ENCODE measurements around the gene TBCB.

TBCB gene

DNA sequence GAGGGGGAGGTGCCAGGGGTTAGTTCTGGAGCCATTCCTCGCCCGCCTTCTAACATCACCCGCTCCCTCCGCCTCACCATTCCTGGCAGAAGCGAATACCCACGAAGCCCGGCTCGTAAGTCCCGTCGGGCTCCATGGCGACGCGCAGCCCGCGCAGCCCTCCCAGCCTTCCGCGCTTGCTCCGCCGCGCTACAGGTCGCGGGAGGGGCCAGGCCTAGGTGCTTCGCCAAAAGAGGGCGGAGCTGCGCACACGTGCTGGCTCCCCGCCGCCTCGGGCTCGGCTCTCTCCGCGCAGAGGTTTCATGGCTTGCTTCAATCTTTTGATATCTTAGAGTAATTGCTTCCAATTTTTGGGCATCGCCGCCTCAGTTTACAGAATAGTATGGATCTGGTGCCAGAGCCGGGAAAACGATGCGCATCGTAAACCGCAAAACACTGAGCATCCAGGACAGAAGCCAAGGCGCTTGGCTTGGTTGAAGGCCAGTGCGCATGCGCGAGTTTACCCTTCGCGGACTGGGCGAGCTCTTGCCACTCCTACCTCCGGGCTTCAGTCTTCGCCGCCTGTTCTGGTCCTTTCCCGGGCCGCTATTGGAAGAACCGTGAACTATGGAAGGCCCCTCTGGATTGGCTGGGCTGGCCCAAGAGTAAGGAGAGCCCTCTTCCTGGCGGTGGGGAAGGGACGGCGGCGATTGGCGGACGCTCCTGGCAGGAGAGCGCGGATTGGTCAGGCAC lies 381 bp upstream of the TBCB start, which contains the start of gene POLR2I (continued):
- TF ChIP-seq, protein P1, sequence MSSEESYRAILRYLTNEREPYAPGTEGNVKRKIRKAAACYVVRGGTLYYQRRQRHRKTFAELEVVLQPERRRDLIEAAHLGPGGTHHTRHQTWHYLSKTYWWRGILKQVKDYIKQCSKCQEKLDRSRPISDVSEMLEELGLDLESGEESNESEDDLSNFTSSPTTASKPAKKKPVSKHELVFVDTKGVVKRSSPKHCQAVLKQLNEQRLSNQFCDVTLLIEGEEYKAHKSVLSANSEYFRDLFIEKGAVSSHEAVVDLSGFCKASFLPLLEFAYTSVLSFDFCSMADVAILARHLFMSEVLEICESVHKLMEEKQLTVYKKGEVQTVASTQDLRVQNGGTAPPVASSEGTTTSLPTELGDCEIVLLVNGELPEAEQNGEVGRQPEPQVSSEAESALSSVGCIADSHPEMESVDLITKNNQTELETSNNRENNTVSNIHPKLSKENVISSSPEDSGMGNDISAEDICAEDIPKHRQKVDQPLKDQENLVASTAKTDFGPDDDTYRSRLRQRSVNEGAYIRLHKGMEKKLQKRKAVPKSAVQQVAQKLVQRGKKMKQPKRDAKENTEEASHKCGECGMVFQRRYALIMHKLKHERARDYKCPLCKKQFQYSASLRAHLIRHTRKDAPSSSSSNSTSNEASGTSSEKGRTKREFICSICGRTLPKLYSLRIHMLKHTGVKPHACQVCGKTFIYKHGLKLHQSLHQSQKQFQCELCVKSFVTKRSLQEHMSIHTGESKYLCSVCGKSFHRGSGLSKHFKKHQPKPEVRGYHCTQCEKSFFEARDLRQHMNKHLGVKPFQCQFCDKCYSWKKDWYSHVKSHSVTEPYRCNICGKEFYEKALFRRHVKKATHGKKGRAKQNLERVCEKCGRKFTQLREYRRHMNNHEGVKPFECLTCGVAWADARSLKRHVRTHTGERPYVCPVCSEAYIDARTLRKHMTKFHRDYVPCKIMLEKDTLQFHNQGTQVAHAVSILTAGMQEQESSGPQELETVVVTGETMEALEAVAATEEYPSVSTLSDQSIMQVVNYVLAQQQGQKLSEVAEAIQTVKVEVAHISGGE (tag by site-specific recombination; conservative IDR thresholded peaks at IDR 0.05; ENCODE audit: low read depth): no peak; the same call in 1 of the 2 replicates
- TF ChIP-seq ZNF585B (tag by site-specific recombination; IDR thresholded peaks at IDR 0.05): no peak
- TF ChIP-seq, protein P2, sequence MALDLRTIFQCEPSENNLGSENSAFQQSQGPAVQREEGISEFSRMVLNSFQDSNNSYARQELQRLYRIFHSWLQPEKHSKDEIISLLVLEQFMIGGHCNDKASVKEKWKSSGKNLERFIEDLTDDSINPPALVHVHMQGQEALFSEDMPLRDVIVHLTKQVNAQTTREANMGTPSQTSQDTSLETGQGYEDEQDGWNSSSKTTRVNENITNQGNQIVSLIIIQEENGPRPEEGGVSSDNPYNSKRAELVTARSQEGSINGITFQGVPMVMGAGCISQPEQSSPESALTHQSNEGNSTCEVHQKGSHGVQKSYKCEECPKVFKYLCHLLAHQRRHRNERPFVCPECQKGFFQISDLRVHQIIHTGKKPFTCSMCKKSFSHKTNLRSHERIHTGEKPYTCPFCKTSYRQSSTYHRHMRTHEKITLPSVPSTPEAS (tag by site-specific recombination; IDR thresholded peaks at IDR 0.05): peak; percentile 57
- TF ChIP-seq, protein P3, sequence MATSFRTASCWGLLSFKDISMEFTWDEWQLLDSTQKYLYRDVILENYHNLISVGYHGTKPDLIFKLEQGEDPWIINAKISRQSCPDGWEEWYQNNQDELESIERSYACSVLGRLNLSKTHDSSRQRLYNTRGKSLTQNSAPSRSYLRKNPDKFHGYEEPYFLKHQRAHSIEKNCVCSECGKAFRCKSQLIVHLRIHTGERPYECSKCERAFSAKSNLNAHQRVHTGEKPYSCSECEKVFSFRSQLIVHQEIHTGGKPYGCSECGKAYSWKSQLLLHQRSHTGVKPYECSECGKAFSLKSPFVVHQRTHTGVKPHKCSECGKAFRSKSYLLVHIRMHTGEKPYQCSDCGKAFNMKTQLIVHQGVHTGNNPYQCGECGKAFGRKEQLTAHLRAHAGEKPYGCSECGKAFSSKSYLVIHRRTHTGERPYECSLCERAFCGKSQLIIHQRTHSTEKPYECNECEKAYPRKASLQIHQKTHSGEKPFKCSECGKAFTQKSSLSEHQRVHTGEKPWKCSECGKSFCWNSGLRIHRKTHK (tag by site-specific recombination; IDR thresholded peaks at IDR 0.05): no peak
- no peak for TF ChIP-seq ZBTB20 (tag by site-specific recombination; IDR thresholded peaks at IDR 0.05)
- no peak for TF ChIP-seq PRDM1 (tag by site-specific recombination; IDR thresholded peaks at IDR 0.05)
- TF ChIP-seq, protein P4, sequence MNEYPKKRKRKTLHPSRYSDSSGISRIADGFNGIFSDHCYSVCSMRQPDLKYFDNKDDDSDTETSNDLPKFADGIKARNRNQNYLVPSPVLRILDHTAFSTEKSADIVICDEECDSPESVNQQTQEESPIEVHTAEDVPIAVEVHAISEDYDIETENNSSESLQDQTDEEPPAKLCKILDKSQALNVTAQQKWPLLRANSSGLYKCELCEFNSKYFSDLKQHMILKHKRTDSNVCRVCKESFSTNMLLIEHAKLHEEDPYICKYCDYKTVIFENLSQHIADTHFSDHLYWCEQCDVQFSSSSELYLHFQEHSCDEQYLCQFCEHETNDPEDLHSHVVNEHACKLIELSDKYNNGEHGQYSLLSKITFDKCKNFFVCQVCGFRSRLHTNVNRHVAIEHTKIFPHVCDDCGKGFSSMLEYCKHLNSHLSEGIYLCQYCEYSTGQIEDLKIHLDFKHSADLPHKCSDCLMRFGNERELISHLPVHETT (tag by site-specific recombination; IDR thresholded peaks at IDR 0.05): peak; percentile 90
- TF ChIP-seq, protein P5, sequence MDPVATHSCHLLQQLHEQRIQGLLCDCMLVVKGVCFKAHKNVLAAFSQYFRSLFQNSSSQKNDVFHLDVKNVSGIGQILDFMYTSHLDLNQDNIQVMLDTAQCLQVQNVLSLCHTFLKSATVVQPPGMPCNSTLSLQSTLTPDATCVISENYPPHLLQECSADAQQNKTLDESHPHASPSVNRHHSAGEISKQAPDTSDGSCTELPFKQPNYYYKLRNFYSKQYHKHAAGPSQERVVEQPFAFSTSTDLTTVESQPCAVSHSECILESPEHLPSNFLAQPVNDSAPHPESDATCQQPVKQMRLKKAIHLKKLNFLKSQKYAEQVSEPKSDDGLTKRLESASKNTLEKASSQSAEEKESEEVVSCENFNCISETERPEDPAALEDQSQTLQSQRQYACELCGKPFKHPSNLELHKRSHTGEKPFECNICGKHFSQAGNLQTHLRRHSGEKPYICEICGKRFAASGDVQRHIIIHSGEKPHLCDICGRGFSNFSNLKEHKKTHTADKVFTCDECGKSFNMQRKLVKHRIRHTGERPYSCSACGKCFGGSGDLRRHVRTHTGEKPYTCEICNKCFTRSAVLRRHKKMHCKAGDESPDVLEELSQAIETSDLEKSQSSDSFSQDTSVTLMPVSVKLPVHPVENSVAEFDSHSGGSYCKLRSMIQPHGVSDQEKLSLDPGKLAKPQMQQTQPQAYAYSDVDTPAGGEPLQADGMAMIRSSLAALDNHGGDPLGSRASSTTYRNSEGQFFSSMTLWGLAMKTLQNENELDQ (tag by site-specific recombination; IDR thresholded peaks at IDR 0.05; ENCODE audit: low read depth): no peak
- no peak for TF ChIP-seq RBAK (tag by site-specific recombination; IDR thresholded peaks at IDR 0.05)
- TF ChIP-seq SETDB1 (IDR thresholded peaks at IDR 0.05; ENCODE audit: insufficient read length, low read length): peak; percentile 49
- peak; percentile 99; the same call in 1 of the 2 replicates for TF ChIP-seq ZNF660 (tag by site-specific recombination; IDR thresholded peaks at IDR 0.05)
- no peak for TF ChIP-seq HOXC10 (CRISPR knock-in tag; IDR thresholded peaks at IDR 0.05)
- peak; percentile 4; the same call in 1 of the 2 replicates for TF ChIP-seq ZSCAN16 (tag by site-specific recombination; IDR thresholded peaks at IDR 0.05)
- TF ChIP-seq, protein P6, sequence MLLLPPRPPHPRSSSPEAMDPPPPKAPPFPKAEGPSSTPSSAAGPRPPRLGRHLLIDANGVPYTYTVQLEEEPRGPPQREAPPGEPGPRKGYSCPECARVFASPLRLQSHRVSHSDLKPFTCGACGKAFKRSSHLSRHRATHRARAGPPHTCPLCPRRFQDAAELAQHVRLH (tag by site-specific recombination; IDR thresholded peaks at IDR 0.05): peak; percentile 72; the same call in 1 of the 2 replicates
- peak; percentile 92 for TF ChIP-seq KLF7 (tag by site-specific recombination; IDR thresholded peaks at IDR 0.05; ENCODE audit: borderline replicate concordance)
- no peak for TF ChIP-seq ZNF549 (tag by site-specific recombination; IDR thresholded peaks at IDR 0.05)
- TF ChIP-seq ZNF19 (tag by site-specific recombination; IDR thresholded peaks at IDR 0.05; ENCODE audit: low read depth): no peak
- TF ChIP-seq ZNF114 (tag by site-specific recombination; IDR thresholded peaks at IDR 0.05): no peak
- no peak for TF ChIP-seq ZBTB1 (tag by site-specific recombination; IDR thresholded peaks at IDR 0.05)
- TF ChIP-seq ZNF175 (tag by site-specific recombination; IDR thresholded peaks at IDR 0.05): no peak
- TF ChIP-seq REPIN1 (tag by site-specific recombination; IDR thresholded peaks at IDR 0.05; ENCODE audit: low read depth): peak; percentile 59; the same call in 1 of the 2 replicates
- no peak for TF ChIP-seq ZNF548 (tag by site-specific recombination; IDR thresholded peaks at IDR 0.05)
- no peak for TF ChIP-seq FEZF1 (tag by site-specific recombination; IDR thresholded peaks at IDR 0.05)
- no peak; the same call in 1 of the 2 replicates for TF ChIP-seq ZNF2 (tag by site-specific recombination; IDR thresholded peaks at IDR 0.05)
- TF ChIP-seq ZNF701 (tag by site-specific recombination; IDR thresholded peaks at IDR 0.05): no peak
- no peak for TF ChIP-seq MEIS1 (CRISPR knock-in tag; IDR thresholded peaks at IDR 0.05; ENCODE audit: borderline replicate concordance)
- TF ChIP-seq, protein P7, sequence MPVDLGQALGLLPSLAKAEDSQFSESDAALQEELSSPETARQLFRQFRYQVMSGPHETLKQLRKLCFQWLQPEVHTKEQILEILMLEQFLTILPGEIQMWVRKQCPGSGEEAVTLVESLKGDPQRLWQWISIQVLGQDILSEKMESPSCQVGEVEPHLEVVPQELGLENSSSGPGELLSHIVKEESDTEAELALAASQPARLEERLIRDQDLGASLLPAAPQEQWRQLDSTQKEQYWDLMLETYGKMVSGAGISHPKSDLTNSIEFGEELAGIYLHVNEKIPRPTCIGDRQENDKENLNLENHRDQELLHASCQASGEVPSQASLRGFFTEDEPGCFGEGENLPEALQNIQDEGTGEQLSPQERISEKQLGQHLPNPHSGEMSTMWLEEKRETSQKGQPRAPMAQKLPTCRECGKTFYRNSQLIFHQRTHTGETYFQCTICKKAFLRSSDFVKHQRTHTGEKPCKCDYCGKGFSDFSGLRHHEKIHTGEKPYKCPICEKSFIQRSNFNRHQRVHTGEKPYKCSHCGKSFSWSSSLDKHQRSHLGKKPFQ (tag by site-specific recombination; IDR thresholded peaks at IDR 0.05): peak; percentile 44; the same call in 1 of the 2 replicates
- TF ChIP-seq ZNF302 (tag by site-specific recombination; IDR thresholded peaks at IDR 0.05; ENCODE audit: low read depth): no peak

Data from HEK293 (cell line).